Activated CD4-positive, alpha-beta T cell treated with anti-CD3 and anti-CD28 coated beads, Interleukin-2, amount 50 U/mL, for 1 hour (primary cell): ENCODE results near the gene TRABD2B.
A peak's percentile ranks its signal among the peaks of the same experiment; 100 is the strongest.

ENCODE experiments used
- DNase-seq: peaks from one replicate; pipeline ENCODE4 v3.0.0-alpha.2; 2020

The TRABD2B gene

DNA sequence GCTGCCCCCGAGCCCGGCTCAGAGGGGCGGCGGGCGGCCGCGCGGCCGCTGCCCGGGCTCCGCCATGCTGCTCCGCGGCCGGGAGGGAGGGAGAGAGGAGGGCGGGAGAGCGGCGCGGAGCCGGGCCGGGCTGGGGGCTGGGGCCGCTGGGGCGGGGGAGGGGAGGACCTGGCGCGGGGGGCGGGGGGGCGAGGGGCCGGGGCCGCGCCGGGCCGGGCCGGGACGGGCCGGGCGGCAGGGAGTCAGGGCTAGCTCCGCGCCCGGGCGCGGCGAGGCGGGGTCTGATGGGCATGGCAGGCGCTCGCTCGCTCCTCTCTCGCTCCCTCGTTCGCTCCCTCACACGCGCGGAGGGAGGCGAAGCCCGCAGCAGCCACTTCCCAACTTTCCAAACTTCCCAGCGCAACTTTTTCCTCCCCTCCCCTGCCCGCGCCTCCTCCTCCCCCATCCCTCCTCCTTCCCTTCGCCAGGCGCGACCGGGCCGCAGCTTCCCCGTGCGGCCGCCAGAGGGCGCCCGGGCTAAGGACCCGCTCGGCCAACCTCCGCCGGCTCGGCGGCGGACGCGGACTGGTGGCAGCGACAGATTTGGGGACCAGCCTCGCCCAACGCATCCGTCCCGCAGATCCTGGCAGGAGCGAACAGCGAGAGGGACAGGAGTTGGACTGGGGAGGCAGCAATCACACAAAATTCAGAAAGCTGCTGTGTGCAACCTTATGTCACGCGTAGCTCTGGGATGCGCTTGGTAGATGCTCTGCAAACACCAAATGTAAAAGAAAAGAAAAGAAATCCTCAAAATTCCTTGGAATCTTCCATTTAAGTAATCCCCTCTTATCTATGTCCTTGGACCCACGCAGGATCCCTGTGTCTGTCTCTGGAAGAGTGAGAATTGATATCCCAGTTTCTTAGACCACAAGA is at the start of gene TRABD2B:
Gene TRABD2B (minus strand): TSS at position 97 of the 912 bp plus-strand sequence.
- peak; percentile 50 for DNase-seq

DNA sequence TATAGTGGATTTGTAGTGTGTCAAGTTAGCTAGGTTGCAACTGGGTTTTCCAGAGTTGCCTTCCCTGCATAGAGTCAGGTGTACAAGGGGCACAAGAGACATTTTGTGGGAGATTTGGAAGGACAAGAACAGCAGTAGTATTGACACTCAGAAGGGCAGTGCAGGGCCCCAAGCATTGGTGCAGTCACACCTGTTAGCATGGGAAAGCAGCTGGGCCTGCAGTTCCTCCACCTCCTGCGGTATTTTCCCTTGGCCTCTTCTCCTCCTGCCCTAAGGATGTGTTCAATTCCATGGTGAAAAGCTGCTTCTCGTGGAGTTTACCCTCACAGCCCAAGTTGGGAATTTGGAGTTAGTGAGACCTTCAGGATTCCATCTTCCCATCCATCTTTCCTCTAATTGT is 47.1 kb upstream of the TRABD2B start:
- no peak for DNase-seq

- no peak for DNase-seq
Observed at GRCh38 chr1:48043622-48044021, 46.4 kb upstream of the TRABD2B start.

DNA sequence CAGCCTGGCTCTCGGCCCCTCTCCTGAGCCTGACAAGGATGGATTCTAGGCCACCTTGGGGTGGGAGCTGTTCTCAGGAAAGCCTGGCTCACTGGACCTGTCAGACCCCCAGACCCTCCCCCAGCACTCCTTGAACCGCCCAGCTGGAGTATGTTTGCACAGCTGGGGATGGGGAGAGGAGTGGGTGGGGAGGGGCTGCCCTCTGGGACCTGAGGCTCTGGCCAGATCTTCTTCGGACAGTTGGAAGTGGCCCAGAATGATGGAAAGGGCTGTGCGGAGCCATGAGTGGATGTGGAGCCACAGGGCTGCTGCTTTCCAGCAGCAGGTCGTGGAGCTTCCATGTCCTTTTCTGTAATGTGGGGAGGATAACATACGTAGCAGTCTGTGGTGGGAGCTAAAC is 43.0 kb upstream of the TRABD2B start:
- no peak for DNase-seq

GRCh38 chr1:48039088-48040054 is 42.2 kb upstream of the TRABD2B start:
- no peak for DNase-seq

- DNase-seq = no peak
Observed at GRCh38 chr1:48038270-48038767, 41.1 kb upstream of the TRABD2B start.

GRCh38 chr1:48036710-48037355 is 39.6 kb upstream of the TRABD2B start:
- DNase-seq = no peak

GRCh38 chr1:48035371-48036141 is 38.4 kb upstream of the TRABD2B start:
- no peak for DNase-seq

- DNase-seq = no peak
Observed at GRCh38 chr1:48033495-48034045, 36.4 kb upstream of the TRABD2B start.

DNA sequence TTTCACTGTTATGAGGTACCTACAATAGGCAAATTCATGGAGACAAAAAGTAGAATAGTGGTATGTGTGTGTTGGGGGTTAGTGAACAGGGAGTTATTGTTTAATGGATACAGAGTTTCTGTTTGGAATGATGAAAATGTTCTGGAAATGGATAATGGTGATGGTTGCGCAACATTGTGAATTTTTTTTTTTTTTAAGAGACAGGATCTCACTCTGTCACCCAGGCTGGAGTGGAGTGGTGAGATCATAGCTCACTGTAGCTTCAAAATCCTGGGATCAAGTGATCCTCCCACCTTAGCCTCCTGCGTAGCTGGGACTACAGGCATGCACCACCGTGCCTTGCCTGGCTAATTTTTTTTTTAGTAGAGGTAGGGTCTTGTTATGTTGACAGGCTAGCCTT is 34.5 kb upstream of the TRABD2B start:
- no peak for DNase-seq

GRCh38 chr1:48030696-48031365 is 33.6 kb upstream of the TRABD2B start:
- DNase-seq = no peak

DNA sequence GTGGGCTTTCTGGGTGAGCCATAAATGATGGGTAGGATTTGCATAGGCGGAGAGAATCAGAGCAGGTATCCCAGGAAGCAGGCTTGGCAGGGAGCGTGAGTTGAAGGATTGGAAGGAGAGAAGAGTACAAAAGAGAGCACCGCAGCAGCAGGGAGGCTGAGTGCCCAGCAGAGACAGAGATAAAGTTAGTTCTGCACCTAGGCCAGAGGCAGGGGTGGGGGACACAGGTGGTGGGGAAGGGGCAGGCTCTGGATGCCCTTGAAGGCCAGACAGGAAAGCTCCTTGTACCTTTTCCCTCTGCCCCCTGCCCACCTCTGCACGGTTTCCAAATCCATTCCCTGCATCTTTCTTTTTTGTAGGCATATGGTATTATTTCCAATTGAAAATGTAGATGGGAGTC is 33.0 kb upstream of the TRABD2B start:
- no peak for DNase-seq

DNA sequence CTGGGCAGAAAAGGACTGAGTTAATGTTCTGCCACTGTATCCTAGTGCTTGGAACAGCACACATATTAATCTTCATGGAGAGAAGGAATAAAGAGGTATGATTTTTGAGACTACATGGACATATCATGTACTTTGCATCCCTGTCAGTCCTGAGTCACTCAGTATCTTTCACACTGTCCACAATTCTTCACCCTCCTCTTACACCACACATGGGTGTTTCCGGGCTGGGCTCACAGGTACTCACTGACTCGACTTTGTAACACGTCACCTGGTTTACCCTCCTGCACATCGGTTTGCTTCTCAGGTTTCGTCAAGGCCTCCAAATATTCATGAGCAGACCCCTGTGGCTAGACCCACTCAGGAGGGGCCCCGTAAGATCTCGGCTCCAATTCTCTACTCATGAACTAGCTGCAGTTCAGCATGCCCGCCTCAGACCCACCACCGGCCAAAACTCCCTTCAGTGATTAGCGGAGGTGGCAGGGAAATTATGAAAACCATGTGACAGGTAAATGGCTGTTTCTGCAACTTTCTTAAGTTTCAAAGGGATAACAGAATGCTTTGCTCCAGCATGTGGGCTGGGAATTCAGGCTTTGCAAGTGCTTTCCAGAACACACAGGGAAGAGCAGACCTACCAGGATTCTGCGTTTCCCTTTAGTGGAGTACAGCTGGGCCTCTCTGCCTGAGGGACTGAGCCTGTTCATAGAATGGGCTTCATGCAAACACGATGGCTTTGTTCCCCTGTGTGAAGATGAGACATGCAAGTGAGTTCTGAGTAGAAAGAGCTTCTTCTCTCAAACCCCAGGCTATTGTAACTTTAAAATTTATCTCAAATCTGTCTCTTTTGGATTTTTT is 31.3 kb upstream of the TRABD2B start:
- DNase-seq = no peak

GRCh38 chr1:48027533-48027835 is 30.3 kb upstream of the TRABD2B start:
- no peak for DNase-seq

- no peak for DNase-seq
Observed at GRCh38 chr1:48026701-48027532, 29.7 kb upstream of the TRABD2B start.

DNA sequence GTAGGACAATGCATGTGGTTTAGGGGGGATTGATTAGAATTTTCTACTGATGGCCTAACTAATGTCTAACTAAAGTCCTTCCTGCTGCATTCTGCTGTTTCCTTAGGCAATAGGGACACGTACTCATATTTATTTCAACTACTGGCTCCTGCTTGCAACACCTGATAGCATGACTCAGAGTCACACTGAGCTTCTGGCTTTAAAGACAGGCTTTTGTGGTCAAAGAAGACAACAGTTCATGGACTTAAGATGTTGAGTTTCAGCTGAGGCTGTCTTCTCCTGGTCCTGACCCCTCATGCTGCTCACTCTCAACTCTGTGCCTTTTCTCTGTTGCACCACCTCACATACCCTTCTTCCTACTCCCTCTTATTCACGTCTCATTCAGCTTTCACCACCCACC is 29.1 kb upstream of the TRABD2B start:
- no peak for DNase-seq

- DNase-seq = no peak
Observed at GRCh38 chr1:48025076-48025475, 27.9 kb upstream of the TRABD2B start.

GRCh38 chr1:48023488-48023887 is 26.3 kb upstream of the TRABD2B start:
- no peak for DNase-seq

DNA sequence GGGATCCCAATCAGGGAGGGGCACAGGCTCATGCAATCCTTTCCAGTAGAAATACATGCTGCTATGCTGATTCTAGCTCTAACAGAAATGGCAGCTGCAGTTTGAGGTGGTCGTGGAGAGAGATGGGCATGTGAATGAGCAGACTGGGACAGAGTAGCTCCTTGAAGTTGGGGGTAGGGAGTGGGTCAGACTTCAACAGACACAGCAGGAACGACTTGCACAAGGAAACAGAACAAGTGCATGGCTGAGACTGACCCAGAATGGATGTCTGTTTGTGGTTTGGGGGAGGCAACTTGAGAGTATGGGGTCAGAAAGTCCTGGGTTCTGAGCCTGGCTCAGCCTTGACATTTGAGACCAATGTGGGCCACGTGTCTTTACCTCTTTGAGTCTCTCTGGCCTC is 25.1 kb upstream of the TRABD2B start:
- DNase-seq = no peak
